ENCODE results near the gene XKR3.

Gene XKR3

DNA sequence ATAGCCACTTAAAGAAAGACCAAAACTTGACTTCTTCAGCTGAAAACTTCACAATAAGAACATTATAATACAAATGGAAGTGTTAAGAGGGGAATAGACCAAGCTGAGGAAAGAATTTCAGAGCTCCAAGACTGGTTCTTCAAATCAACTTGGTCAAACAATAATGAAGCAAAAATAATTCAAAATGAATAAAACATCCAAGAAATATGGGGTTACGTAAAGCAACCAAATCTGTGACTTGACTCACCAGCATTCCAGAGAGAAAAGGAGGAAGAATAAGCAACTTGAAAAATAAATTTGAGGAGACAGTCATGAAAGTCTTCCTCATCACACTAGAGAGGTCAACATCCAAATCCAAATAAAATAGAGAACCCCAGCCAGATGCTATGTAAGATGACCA lies 31.4 kb downstream of the XKR3 start:
- CTCF ChIA-PET: no interaction called here
- H3K27ac ChIP-seq: no peak overlapping the region
- POLR2A ChIA-PET (ENCODE audit: low non-redundant PET): no interaction called here
- no peak for DNase-seq (ENCODE audit: low spot score)
- TF ChIP-seq, protein P1, sequence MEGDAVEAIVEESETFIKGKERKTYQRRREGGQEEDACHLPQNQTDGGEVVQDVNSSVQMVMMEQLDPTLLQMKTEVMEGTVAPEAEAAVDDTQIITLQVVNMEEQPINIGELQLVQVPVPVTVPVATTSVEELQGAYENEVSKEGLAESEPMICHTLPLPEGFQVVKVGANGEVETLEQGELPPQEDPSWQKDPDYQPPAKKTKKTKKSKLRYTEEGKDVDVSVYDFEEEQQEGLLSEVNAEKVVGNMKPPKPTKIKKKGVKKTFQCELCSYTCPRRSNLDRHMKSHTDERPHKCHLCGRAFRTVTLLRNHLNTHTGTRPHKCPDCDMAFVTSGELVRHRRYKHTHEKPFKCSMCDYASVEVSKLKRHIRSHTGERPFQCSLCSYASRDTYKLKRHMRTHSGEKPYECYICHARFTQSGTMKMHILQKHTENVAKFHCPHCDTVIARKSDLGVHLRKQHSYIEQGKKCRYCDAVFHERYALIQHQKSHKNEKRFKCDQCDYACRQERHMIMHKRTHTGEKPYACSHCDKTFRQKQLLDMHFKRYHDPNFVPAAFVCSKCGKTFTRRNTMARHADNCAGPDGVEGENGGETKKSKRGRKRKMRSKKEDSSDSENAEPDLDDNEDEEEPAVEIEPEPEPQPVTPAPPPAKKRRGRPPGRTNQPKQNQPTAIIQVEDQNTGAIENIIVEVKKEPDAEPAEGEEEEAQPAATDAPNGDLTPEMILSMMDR (conservative IDR thresholded peaks at IDR 0.05; ENCODE audit: low read depth): no peak

DNA sequence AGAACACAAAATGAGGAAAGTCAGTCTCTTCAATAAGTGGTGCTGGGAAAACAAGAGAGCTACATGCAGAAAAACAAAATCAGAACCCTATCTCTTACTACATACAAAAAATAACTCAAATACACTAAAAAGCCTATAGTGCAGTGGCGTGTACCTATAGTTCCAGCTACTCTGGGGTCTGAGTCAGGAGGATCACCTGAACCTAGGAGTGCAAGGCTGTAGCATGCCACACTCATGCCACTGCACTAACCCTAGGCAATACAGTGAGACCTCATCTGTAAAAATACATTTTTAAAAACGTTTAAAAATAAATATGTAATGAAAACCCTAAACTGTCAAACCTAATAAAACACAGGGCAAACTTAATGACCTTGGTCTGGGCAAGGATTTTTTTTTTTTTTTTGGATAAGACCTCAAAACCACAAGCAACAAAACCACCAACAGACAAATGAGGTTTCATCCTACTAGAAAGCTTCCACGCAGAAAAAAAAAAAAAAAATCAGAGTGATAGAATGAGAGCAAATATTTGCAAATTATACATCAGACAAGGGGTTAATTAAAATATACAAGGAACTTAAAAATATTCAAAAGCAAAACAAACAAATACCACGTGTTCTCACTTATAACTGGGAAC lies 35.2 kb downstream of the XKR3 start:
- ChIA-PET CTCF (no interaction called here), POLR2A (ENCODE audit: low non-redundant PET) (no interaction called here)

DNA sequence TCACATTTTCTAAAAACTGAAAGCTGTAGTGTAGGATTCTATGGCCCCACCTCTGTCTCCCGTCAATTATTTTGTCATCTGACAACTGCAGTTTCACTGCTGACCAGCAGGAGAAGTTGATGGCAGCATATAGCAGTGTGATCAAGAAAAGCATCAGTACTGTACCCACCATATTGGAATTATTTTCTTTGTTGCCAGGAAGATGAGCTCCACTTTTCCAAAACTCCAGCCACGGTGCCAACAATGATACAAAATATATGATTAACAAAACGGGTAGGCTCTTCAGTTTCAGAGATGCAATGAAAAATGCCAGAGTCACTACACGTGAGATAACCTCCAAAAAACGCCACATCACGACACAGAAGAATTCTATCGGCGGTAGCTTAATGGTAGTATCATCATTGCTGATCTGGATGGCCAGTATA lies 41.3 kb downstream of the XKR3 start:
- no peak overlapping the region for H3K27ac ChIP-seq
- TF ChIP-seq, protein P1 (conservative IDR thresholded peaks at IDR 0.05; ENCODE audit: low read depth): 0 out of 2 replicates have a peak, but pooled peaks have one; percentile 14
- ChIA-PET POLR2A (ENCODE audit: low non-redundant PET) (no interaction called here), CTCF (interaction anchor here (0.5 to 1.0 kb wide), 2 partner anchors 9 to 81 kb away, joined by 3 read pairs; no protein-coding TSS in a partner anchor)
- peak; percentile 11 for DNase-seq (ENCODE audit: low spot score)

More for the DNA sequence above, 35.2 kb downstream of the XKR3 start:
- no peak for DNase-seq (ENCODE audit: low spot score)
- no peak overlapping the region for H3K27ac ChIP-seq
- TF ChIP-seq, protein P1 (conservative IDR thresholded peaks at IDR 0.05; ENCODE audit: low read depth): no peak

DNA sequence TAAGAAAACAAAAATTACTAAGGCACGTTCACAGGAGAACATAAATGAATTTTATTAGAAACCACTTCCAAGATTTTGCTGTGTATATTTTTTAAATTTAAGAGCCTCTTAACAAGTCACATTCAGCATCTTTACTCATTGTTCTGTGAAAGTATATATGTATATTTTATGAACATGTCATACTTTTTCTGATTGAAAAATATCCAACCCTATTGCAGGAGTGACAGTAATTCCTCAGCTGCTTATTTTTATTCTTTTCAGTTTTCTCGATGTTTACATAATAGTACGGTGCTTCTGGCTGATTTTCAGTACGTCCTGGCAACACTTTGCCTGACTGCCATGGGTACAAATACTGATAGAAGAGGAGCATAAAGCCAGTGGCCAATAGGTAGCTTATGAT lies 41.8 kb downstream of the XKR3 start:
- ChIA-PET POLR2A (ENCODE audit: low non-redundant PET) (no interaction called here), CTCF (interaction anchor here (0.5 kb wide), 1 partner anchor 81 kb away, joined by 3 read pairs; no protein-coding TSS in a partner anchor)
- TF ChIP-seq, protein P1 (conservative IDR thresholded peaks at IDR 0.05; ENCODE audit: low read depth): no peak
- H3K27ac ChIP-seq: no peak overlapping the region
- DNase-seq (ENCODE audit: low spot score): no peak

DNA sequence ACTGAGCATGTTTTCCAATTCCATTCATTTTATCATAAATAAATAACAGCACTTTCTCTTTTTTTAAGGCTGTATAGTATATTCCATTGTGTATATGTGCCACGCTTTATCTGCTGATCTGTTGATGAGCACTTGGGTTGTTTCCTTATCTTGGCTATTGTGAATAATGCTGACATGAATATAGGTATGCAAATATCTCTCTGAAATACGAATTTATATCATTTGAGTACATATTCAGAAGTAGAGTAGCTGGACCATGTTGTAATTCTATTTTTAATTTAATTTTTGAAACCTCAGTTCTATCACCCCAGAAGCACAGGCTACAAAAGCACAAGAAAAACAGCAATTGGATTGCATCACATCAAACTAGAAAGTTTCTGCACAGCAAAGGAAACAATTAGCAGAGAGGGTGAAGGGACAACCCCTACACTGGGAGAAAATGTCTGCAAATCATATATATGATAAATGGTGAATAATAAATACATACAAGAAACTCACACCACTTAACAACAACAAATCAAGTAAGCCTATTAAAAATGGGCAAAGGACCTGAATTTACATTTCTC lies 43.4 kb downstream of the XKR3 start:
- ChIA-PET CTCF (no interaction called here), POLR2A (ENCODE audit: low non-redundant PET) (no interaction called here)
- H3K27ac ChIP-seq: no peak overlapping the region
- no peak for DNase-seq (ENCODE audit: low spot score)
- TF ChIP-seq, protein P1 (conservative IDR thresholded peaks at IDR 0.05; ENCODE audit: low read depth): no peak

DNA sequence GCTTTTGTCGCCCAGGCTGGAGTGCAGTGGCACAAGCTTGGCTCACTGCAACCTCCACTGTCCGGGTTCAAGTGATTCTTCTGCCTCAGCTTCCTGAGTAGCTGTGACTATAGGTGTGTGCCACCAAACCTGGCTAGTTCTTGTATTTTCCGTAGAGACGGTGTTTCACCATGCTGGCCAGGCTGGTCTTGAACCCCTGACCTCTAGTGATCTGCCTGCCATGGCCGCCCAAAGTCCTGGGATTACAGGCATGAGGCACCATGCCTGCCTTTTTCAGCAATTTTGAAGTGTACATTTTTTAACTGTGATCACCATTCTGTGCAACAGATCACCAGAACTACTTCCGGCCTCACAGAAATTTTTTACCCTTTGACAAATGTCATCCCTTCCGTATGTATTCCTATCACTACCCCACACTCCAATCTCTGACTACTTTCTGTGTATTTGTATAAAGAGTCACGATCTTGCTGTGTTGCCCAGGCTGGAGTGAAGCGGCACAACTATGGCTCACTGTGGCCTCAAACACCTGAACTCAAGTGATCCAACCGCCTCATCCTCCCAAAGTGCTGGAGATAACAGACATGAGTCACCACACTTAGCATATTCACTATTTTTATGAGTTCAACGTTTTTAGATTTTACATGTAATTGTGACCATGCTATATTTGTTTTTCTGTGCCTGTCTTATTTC lies 44.0 kb downstream of the XKR3 start:
- TF ChIP-seq, protein P1 (conservative IDR thresholded peaks at IDR 0.05; ENCODE audit: low read depth): no peak
- DNase-seq (ENCODE audit: low spot score): no peak
- no peak overlapping the region for H3K27ac ChIP-seq
- ChIA-PET CTCF (no interaction called here), POLR2A (ENCODE audit: low non-redundant PET) (no interaction called here)
